ENCODE data around the gene MUC13.

GRCh38 chr3:124887932-124888298 lies 46.6 kb downstream of the MUC13 start:
- no peak for TF ChIP-seq CTCF (IDR thresholded peaks at IDR 0.05)
- TF ChIP-seq POLR2AphosphoS5 (IDR thresholded peaks at IDR 0.05), result no peak
- no peak for TF ChIP-seq POLR2A (IDR thresholded peaks at IDR 0.05)

All from breast epithelium (tissue), 3 donors.